Measurements from ENCODE around the gene SLC15A4.
"Not testable (repeated sequence)": the region's sequence is repeated elsewhere in the genome, so short reads cannot be mapped to it uniquely, and the experiment has no call there.

The SLC15A4 gene

DNA sequence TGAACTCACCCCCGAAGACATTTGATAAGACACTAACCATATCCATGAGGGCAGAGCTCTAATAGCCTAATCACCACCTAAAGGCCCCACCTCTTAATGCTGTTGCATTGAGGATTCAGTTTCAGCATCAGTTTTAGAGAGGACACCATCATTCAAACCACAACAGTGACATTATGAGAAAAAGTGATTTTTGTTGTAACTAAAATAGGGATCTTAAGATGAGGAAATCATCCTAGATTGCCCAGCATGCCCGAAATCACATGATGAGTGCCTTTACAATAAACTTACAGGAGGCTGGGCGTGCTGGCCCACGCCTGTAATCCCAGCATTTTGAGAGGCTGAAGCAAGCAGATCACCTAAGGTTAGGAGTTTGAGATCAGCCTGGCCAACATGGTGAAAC is 19.8 kb upstream of the SLC15A4 start:
- no peak for DNase-seq

- no peak for DNase-seq
These were observed 18.8 kb upstream of the SLC15A4 start for GRCh38 chr12:128842579-128842978.

DNA sequence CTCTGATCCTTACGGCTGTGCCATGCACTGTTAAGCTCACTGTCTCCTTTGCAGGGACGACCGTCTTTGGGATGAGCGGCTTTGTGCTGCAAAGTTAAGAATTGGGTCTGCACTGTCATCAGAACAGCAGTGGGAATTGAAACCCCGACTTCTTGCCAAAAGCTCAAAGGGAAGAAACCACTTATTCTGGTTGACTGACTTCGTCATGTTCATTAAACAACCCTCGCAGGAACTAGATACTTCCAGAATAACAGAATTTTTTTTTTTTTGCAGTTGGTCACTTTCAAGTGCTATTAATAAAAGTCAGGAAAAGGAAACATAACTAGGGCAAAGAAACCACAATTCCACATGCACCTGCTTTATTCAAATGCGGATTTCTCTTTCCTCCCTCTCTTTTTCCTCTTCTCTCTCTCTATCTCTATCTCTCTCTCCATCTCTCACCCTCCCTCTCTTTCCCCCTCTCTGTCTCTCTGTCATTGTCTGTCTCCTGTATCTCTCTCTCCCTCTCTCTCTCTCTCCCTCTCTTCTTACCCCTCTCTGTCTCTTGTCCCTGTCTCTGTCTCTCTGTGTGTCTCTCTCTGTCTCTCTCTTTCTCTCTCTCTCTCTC is 17.2 kb upstream of the SLC15A4 start:
- DNase-seq: no peak

- not testable (repeated sequence) for DNase-seq
These were observed 16.1 kb upstream of the SLC15A4 start for GRCh38 chr12:128839885-128840284.

GRCh38 chr12:128833418-128833817 is 9.7 kb upstream of the SLC15A4 start:
- no peak for DNase-seq

DNA sequence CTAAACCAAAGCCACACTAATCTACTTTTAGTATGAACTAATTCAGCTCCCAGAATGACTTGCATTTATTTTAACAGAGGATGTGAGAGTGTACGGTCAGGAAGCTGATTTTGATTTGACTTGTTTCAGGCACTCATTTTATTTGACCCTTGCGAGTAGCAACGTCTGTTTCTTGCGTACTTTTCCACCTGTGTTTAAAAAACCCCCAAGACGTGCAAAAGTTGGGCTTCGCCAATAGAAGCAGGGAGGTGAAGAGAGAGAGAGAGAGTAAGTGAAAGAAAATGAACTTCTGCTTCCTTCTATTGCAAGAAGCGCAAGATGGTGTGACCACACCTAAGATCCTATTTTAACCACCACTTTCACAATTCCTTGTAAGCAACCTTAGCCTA is 6.7 kb upstream of the SLC15A4 start:
- no peak for DNase-seq

DNA sequence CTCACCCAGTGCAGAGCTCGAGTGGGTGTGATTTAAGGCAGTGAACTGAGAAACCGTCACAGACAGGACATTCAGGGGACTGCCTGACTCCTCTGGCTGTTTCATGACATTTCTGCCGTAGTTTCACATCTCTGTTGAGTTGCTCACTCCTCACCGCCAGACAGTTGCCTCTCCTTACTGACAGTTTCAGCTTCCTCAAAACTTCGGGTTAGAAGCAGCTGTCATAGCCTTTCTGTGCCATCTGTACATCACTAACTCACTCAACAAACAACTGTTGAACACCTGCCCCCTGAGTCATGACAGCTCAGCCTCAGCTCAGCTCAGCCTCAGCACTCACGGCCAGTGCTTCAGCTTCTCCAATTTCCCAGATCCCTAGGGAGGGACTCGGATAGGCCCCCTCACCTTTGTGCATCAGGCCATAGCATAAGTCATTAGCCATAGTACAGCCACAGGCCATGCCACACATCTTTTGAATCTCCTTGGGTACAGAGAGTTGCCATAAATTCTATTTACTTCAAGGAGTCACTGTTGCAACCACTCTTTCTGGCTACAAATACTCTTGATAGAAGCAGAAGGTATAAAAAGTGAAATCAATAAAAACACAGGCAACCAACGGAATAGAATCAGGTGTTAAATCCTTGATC is 6.2 kb upstream of the SLC15A4 start:
- DNase-seq: no peak

GRCh38 chr12:128827724-128828123 is 4.0 kb upstream of the SLC15A4 start:
- DNase-seq: no peak

GRCh38 chr12:128825835-128826234 is 2.1 kb upstream of the SLC15A4 start:
- DNase-seq: no peak

- peak; percentile 45 for DNase-seq
These were observed 392 bp downstream of the SLC15A4 start for GRCh38 chr12:128823216-128823915.

- no peak for DNase-seq
These were observed 2.9 kb downstream of the SLC15A4 start for GRCh38 chr12:128820723-128821432.

GRCh38 chr12:128820253-128820652 is 3.5 kb downstream of the SLC15A4 start:
- DNase-seq: no peak

GRCh38 chr12:128819293-128820144 is 4.2 kb downstream of the SLC15A4 start:
- DNase-seq: no peak

DNA sequence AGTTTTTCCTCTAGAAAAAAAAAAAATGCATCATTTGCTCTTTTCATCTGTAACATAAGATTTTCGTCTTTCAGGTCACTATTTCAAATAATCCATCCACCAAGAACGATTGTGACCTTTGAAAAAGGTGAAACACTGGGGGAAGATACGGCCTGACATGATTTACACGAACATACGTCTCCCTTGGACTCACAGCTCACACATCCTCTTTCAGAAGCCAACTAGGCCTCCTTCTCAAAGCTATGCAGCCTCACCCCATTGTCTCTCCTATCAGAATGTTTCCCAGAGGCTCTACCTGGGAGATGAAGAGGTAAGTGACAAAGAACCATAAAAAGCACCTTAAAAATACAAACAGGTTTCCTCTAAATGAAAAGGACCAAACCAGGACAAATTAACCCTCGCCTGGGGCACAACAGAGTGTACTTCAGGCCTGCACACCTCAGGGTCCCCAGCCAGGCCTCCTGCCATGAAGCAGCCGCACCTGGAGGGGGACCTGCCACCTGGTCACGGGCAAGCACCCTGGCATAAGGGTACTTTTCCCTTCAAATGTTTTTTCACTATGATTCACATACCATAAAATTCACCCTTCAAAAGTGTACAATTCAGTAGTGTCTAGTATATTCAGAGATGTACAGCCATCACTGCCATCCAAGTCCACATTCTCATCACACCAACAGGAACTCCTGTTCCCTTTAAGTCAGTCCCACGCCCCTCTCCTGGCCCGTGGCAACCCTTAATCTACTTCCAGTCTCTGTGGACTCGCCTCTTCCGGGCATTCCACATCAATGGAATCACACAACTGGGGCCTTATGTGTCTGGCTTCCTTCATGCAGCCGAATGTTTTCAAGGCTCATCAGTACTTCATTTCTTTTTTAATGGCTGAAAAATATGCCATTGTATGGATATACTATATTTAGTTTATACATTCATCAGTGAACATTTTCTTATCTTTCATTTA is 5.4 kb downstream of the SLC15A4 start:
- DNase-seq: no peak

DNA sequence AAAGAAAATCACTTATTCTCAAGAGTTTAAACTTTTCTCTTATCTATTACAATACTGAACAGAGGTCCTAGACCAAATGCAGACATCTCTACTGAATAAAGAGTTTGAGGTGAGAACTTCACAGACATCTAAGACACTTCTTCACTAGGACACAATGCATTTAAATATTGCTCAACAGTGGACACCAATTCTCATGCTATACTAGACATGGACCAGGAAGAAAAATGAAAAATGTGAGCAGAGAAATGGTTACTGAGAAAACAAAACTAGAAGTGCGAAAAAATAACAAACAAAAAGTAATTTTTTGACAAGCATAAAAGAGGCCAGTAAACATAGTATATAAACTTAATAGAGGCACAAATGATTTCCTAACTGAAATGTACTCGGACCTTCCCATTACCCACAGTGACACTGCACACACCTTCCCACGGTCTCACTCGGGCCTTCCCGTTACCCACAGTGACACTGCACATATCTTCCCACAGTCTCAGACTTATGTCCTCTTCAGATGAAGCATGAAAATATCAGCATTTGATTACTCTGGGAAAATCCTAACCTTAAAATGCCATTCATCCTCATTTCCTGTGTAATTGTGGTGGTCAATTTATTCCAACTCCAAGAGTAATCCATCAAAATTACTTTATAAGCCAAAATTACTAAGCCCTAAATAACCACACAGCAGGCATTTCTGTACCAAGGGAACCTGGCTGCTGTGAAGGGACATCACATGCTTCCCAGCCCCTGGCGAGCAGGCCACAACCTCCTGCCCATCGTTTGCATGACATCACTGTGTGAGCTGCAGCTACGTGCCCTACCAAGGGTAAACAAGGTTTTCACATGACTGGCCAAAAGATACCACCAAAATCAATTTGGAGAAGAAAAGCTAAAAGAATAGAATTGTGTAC is 6.4 kb downstream of the SLC15A4 start:
- DNase-seq: no peak

DNA sequence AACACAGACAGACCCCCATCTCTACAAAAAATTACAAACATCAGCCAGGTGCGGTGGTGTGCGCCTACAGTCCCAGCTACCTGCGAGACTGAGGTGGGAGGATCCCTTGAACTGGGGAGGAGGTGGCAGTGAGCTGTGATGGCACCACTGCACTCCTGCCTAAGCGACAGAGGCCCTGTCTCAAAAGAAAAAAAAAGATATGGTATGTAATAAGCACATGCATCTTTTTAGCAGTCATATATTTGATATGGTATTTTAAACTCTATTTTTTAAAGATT is 7.2 kb downstream of the SLC15A4 start:
- no peak for DNase-seq

DNA sequence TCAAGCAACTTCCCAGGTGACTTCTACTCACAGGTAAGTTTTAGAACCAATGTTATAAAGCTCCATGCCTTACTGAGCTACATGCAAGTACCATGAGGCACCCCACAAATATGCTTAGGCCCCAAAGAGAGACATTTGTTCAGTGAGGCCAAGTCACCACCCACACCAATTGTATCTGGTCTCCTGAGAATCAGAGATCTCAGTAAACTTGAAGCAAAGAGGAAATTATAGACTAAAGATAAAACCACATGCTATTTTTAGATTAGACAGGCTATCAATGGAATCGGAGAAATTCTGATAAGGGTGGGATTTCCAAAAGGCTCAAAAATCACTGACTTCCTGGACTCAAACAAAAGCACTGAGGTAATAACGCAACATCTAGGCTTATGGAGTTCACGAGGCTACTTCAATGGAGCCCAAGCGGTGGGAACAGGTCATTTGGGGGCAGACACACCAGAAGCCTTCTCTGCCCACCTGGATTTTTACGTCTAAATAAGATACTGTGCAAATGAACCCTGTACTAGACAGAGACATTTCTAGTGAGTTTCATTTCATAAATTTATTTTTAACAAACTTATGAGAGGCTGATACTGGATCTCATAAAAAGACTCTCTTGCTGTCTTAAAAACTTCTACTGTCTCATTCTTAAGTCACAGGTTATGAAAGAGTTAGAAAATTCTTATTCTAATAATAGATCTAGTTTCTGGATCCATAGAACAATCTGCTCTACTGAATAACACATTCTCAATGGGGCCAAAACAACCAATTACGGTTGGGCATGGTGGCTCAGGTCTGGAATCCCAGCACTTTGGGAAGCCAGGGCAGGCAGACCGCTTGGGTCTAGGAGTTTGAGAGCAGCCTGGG is 7.7 kb downstream of the SLC15A4 start:
- DNase-seq: no peak

DNA sequence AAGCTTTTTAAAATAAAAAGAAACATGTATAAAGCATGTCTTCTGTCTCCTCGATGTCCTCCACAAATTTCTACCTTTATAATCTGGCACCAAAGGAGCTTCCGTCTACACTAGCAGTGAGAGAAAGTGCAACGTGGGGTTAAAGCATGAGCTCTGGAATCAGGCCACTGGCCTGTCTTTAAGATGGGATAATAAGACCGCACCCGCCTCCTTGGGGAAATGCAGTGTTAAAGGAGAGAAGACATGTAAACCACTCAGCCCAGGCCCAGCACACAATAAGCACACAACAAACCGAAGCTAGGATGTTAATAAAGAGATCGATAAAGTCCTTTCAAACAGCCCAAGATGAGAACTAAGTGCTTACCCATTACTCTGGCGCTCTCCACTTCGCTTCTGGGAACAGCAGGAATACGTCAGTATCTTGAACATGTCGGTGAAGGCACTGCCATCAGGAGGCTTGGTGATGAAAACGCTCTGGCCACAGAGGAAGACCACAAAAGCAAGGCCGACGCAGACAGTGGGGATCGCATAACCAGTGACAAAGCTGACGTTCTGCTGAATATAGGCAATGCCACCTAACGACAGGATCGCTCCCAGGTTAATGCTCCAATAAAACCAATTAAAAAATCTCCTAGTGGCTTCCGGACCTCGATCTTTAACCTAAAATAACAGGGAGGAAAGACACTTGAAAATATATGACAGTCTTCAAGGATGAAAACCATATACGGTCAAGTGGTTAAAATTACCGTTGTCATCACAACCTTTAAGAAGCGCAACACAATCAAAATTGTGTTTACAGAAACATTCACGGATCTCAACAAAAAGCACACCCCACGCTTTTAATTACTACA is 9.1 kb downstream of the SLC15A4 start:
- DNase-seq: no peak

GRCh38 chr12:128813883-128814282 is 9.9 kb downstream of the SLC15A4 start:
- DNase-seq: no peak

Measured in activated CD4-positive, CD25-positive, alpha-beta regulatory T cell treated with anti-CD3 and anti-CD28 coated beads, Interleukin-2, amount 50 U/mL, for 72 hours (primary cell).